Keratinocyte (primary cell): ENCODE data around the gene KSR1. TPM values are rescaled to one million over a fixed set of nuclear protein-coding genes. Genes with fewer than 3 reads are reported as not detected.

Experiments used
- DNase-seq: peaks from one replicate; pipeline ENCODE4 v3.0.0-alpha.2; 2011; ENCODE audit warnings: low read depth, missing footprints, low spot score
- FAIRE-seq: peaks from 2 replicates; lab custom pipeline; 2011; peaks lifted over from hg19 to GRCh38; lab: Jason Lieb, UNC
- H2AFZ ChIP-seq: 2 replicates; pipeline ENCODE4 v1.6.0; 2012; ENCODE audit warnings: low read length, control low read depth, inconsistent platforms; ENCODE audit not compliant: control insufficient read depth
- H3K27ac ChIP-seq: 2 replicates; pipeline ENCODE4 v1.5.1; 2011; ENCODE audit warnings: low read length; ENCODE audit not compliant: control insufficient read depth, insufficient read depth
- H3K27me3 ChIP-seq: 3 replicates; pipeline ENCODE4 v1.6.0; 2011; ENCODE audit warnings: low read length; ENCODE audit not compliant: control insufficient read depth, insufficient read depth; ENCODE audit errors: extremely low read depth
- H3K36me3 ChIP-seq, 2 experiments: 2 replicates in 1 of 2; 3 replicates in 1 of 2; pipeline ENCODE4 v1.5.1; 2011; ENCODE audit warnings: low read length in 2 of 2, mild to moderate bottlenecking in 1 of 2; ENCODE audit not compliant: control insufficient read depth in 2 of 2, insufficient read depth in 2 of 2; ENCODE audit errors: extremely low read depth in 1 of 2
- H3K4me1 ChIP-seq: 3 replicates; pipeline ENCODE4 v1.5.1; 2011; ENCODE audit warnings: low read length; ENCODE audit not compliant: control insufficient read depth, insufficient read depth; ENCODE audit errors: extremely low read depth
- H3K4me2 ChIP-seq: 3 replicates; pipeline ENCODE4 v1.6.0; 2011; ENCODE audit warnings: low read depth, low read length; ENCODE audit not compliant: control insufficient read depth, insufficient read depth; ENCODE audit errors: extremely low read depth
- H3K4me3 ChIP-seq, 3 experiments: fragments of 200-600 bp in 1 of 3; sonication (generic) in 1 of 3; 2 replicates in 2 of 3; 3 replicates in 1 of 3; pipeline ENCODE4 v1.5.1; 2011 to 2016; ENCODE audit warnings: low read length in 3 of 3, mild to moderate bottlenecking in 3 of 3, control low read depth in 2 of 3, inconsistent platforms in 1 of 3, low read depth in 1 of 3, mixed read lengths in 1 of 3, mixed run types in 1 of 3, moderate library complexity in 1 of 3; ENCODE audit not compliant: control insufficient read depth in 2 of 3, insufficient read depth in 2 of 3; ENCODE audit errors: extremely low read depth in 1 of 3
- H3K79me2 ChIP-seq: 2 replicates; pipeline ENCODE4 v1.6.0; 2012; ENCODE audit warnings: low read length; ENCODE audit not compliant: control insufficient read depth, insufficient read depth
- H3K9ac ChIP-seq: 3 replicates; pipeline ENCODE4 v1.6.0; 2011; ENCODE audit warnings: low read length; ENCODE audit not compliant: control insufficient read depth, insufficient read depth; ENCODE audit errors: extremely low read depth
- H3K9me1 ChIP-seq: 3 replicates; pipeline ENCODE4 v1.6.0; 2011; ENCODE audit warnings: low read length; ENCODE audit not compliant: control insufficient read depth, insufficient read depth; ENCODE audit errors: extremely low read depth
- H3K9me3 ChIP-seq: 2 replicates; pipeline ENCODE4 v1.5.1; 2012; ENCODE audit warnings: low read depth, low read length; ENCODE audit not compliant: control insufficient read depth
- H4K20me1 ChIP-seq: 3 replicates; pipeline ENCODE4 v1.6.0; 2011; ENCODE audit warnings: low read length; ENCODE audit not compliant: control insufficient read depth, insufficient read depth; ENCODE audit errors: extremely low read depth
- CTCF ChIP-seq, 3 experiments: IDR thresholded peaks in 1 of 3; conservative IDR thresholded peaks in 1 of 3; optimal IDR thresholded peaks in 1 of 3; 2 replicates in 2 of 3; 3 replicates in 1 of 3; pipeline versions ENCODE3 to v1.5.1; 2011; ENCODE audit warnings: low read length in 3 of 3, mild to moderate bottlenecking in 3 of 3, moderate library complexity in 2 of 3, control low read depth in 1 of 3, inconsistent platforms in 1 of 3; ENCODE audit not compliant: insufficient read depth in 2 of 3; ENCODE audit errors: extremely low read depth in 1 of 3
- EZH2 ChIP-seq: IDR thresholded peaks from one replicate; pipeline ENCODE4 v1.6.1; 2012; ENCODE audit warnings: inconsistent platforms, mild to moderate bottlenecking, low read length, moderate library complexity
- dilution Hi-C: fragments of 300-500 bp; cut with MboI; formaldehyde crosslinking; loops from one replicate; pipeline ENCODE4 v1.7.0; 2020; ENCODE audit warnings: low sequenced_read_pairs; ENCODE audit not compliant: extremely low pct_ligation_motif_present
- polyA plus RNA-seq, 5 experiments: library from polyadenylated mRNA; depleted of rRNA in 3 of 5; stranded (reverse) in 3 of 5; stranded (forward) in 1 of 5; unstranded in 1 of 5; fragments of >200 nt; gene quantifications; 1 replicate in 1 of 5; 2 replicates in 3 of 5; 3 replicates in 1 of 5; pipeline versions ENCODE4 v1.2.1 to v1.2.3, GENCODE V29; 2011 to 2012; ENCODE audit warnings: missing spikeins in 2 of 5, low read depth in 1 of 5, low replicate concordance in 1 of 5

Gene KSR1
- polyA plus RNA-seq, 1 donor (not counting 4 experiments of a cell fraction or from before 2014, with no cell fraction given) = 1.3 TPM

- dilution Hi-C loops = no loop called here
- Histone ChIP-seq H3K9me3 (no peaks in the 10 kb centered on the region), H2AFZ (no peak overlapping the region), H4K20me1 (no peaks in the 10 kb centered on the region), H3K79me2 (no peaks in the 10 kb centered on the region), H3K9ac (no peak overlapping the region), H3K27ac (no peak overlapping the region), H3K4me3 (no peak overlapping the region), H3K36me3 (no peaks in the 10 kb centered on the region), H3K4me2 (no peak overlapping the region), H3K9me1 (no peaks in the 10 kb centered on the region), H3K27me3 (no peaks in the 10 kb centered on the region), H3K4me1 (no peaks in the 10 kb centered on the region)
- no peak for DNase-seq
- TF ChIP-seq EZH2 (no peak), CTCF (optimal IDR thresholded peaks at IDR 0.05 in 1 of 3, IDR thresholded peaks at IDR 0.05 in 1 of 3, conservative IDR thresholded peaks at IDR 0.05 in 1 of 3; ENCODE audit: extremely low read depth in 1 of 3, insufficient read depth in 2 of 3, low read length in 3 of 3) (no peak)
- FAIRE-seq = no peak
These were observed 110.7 kb downstream of the KSR1 start for GRCh38 chr17:27566671-27567562.

GRCh38 chr17:27567563-27567859 is 111.3 kb downstream of the KSR1 start:
- Histone ChIP-seq H4K20me1 (no peaks in the 10 kb centered on the region), H3K79me2 (no peaks in the 10 kb centered on the region), H3K9me3 (no peaks in the 10 kb centered on the region), H2AFZ (no peak overlapping the region), H3K9me1 (no peaks in the 10 kb centered on the region), H3K4me2 (no peak overlapping the region), H3K4me3 (no peak overlapping the region), H3K9ac (no peak overlapping the region), H3K27me3 (no peaks in the 10 kb centered on the region), H3K4me1 (no peaks in the 10 kb centered on the region), H3K27ac (no peak overlapping the region), H3K36me3 (no peaks in the 10 kb centered on the region)
- FAIRE-seq (no peak), DNase-seq (no peak)
- dilution Hi-C loops = no loop called here
- no peak for TF ChIP-seq EZH2
- TF ChIP-seq CTCF (optimal IDR thresholded peaks at IDR 0.05 in 1 of 3, IDR thresholded peaks at IDR 0.05 in 1 of 3, conservative IDR thresholded peaks at IDR 0.05 in 1 of 3; ENCODE audit: extremely low read depth in 1 of 3, insufficient read depth in 2 of 3, low read length in 3 of 3) = no peak
